Left lung (tissue), 10 donors: ENCODE data around the gene PSAPL1. TPM values are rescaled to one million over a fixed set of nuclear protein-coding genes. Genes with fewer than 3 reads are reported as not detected.
A peak's percentile ranks its signal among the peaks of the same experiment; 100 is the strongest.

Source experiments
- ATAC-seq: fragments of 200-7000 bp; cut with Tn5 transposase; one replicate; pipeline ENCODE4 v1.9.1; 2020; ENCODE audit warnings: moderate library complexity
- DNase-seq, 4 donors: peaks; one replicate each; pipeline ENCODE4 v3.0.0-alpha.2; 2013 to 2020
- H3K27ac ChIP-seq, 2 donors: fragments of 200-600 bp; sonication (generic) in 1 of 2; one replicate each; pipeline versions ENCODE4 v1.5.0 to v1.8.0; 2020 to 2021
- H3K27me3 ChIP-seq, 2 donors: fragments of 200-600 bp; sonication (generic) in 1 of 2; one replicate each; pipeline versions ENCODE4 v1.5.0 to v1.8.0; 2020 to 2021
- H3K36me3 ChIP-seq, 2 donors: fragments of 200-600 bp; sonication (generic) in 1 of 2; one replicate each; pipeline versions ENCODE4 v1.5.0 to v1.8.0; 2020 to 2021
- H3K4me1 ChIP-seq, 2 donors: fragments of 200-600 bp; one replicate each; pipeline ENCODE4 v1.8.0; 2021
- H3K4me3 ChIP-seq, 2 donors: fragments of 200-600 bp; sonication (generic) in 1 of 2; one replicate each; pipeline versions ENCODE4 v1.5.0 to v1.8.0; 2020 to 2021; ENCODE audit warnings: mild to moderate bottlenecking in 1 of 2
- H3K9me3 ChIP-seq, 2 donors: fragments of 200-600 bp; sonication (generic) in 1 of 2; one replicate each; pipeline versions ENCODE4 v1.5.0 to v1.8.0; 2020 to 2021
- intact Hi-C, 2 donors: fragments of 100-400 bp; cut with DNase I; formaldehyde crosslinking; loops; one replicate each; pipeline versions ENCODE4 v1.11.2 to v1.14.2; 2022
- polyA plus RNA-seq, 6 donors: library from polyadenylated mRNA; unstranded; fragments of 120-200 nt; gene quantifications; one replicate each; pipeline ENCODE4 v1.2.1, GENCODE V29; 2013; ENCODE audit not compliant: insufficient read length in 6 of 6
- total RNA-seq, 2 donors: library from RNA; stranded (reverse); fragmentation: NEBNext Ultra II Directional; extraction: Animal tissue kit (Norgen Biotek cat#: 25700); gene quantifications; one replicate each; pipeline ENCODE4 v1.2.1, GENCODE V29; 2021
- TF ChIP-seq, protein P1 (sequence below), 2 donors: fragments of 200-600 bp; sonication (generic) in 1 of 2; IDR thresholded peaks; one replicate each; pipeline versions ENCODE4 v1.5.0 to v1.8.0; 2021; ENCODE audit warnings: antibody characterized with exemption in 2 of 2
- donor health status: DM: no; HTN: yes; CAD: no.
- donor health status: DM: no; HTN: no; CAD: no.

PSAPL1 gene
- total and polyA plus RNA-seq, 8 donors = 0.03 to 0.10 (median 0.06) TPM

GRCh38 chr4:7466904-7467303 lies 32.2 kb upstream of the PSAPL1 start:
- ATAC-seq = no peak

DNA sequence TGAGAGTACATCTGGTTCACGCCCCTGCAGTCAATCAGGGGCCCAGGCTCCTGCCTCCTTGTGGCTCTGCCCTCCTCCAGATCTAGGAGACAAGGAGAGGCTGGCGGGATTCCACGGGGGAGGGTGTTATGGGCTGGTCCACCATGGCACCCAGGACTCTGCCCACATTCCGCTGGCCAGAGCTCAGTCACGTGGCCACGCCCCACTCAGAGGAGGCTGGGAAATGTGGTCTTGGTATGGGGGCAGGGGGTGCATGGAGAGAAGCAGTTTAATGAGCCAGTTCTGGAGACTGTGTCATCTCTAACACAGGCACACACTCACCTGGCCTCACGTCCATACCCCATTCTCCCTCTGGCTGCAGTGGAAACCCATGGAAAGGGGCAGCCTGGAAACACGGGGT lies 31.5 kb upstream of the PSAPL1 start:
- peak in 1 of 4 donors; percentile 49 for DNase-seq
- intact Hi-C loops = no loop called here
- Histone ChIP-seq H3K4me1 (no peaks in the 10 kb centered on the region), H3K36me3 (no peaks in the 10 kb centered on the region), H3K4me3 (no peak overlapping the region), H3K27ac (no peak overlapping the region), H3K9me3 (no peaks in the 10 kb centered on the region), H3K27me3 (peaks cover 0 to 6% of the 10 kb centered on the region in 2 donors)
- ATAC-seq = no peak
- TF ChIP-seq, protein P1, sequence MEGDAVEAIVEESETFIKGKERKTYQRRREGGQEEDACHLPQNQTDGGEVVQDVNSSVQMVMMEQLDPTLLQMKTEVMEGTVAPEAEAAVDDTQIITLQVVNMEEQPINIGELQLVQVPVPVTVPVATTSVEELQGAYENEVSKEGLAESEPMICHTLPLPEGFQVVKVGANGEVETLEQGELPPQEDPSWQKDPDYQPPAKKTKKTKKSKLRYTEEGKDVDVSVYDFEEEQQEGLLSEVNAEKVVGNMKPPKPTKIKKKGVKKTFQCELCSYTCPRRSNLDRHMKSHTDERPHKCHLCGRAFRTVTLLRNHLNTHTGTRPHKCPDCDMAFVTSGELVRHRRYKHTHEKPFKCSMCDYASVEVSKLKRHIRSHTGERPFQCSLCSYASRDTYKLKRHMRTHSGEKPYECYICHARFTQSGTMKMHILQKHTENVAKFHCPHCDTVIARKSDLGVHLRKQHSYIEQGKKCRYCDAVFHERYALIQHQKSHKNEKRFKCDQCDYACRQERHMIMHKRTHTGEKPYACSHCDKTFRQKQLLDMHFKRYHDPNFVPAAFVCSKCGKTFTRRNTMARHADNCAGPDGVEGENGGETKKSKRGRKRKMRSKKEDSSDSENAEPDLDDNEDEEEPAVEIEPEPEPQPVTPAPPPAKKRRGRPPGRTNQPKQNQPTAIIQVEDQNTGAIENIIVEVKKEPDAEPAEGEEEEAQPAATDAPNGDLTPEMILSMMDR (IDR thresholded peaks at IDR 0.05) = no peak

More at GRCh38 chr4:7466904-7467303, 32.2 kb upstream of the PSAPL1 start:
- H3K4me1 ChIP-seq = no peaks in the 10 kb centered on the region
- TF ChIP-seq, protein P1 (IDR thresholded peaks at IDR 0.05) = no peak
- H3K36me3 ChIP-seq = no peaks in the 10 kb centered on the region
- no peaks in the 10 kb centered on the region for H3K9me3 ChIP-seq
- intact Hi-C loops = no loop called here
- H3K27me3 ChIP-seq = peaks cover 0 to 10% of the 10 kb centered on the region in 2 donors
- no peak overlapping the region for H3K27ac ChIP-seq
- no peak overlapping the region for H3K4me3 ChIP-seq
- DNase-seq = no peak

GRCh38 chr4:7465017-7465416 lies 30.3 kb upstream of the PSAPL1 start:
- H3K27me3 ChIP-seq = peaks cover 0 to 10% of the 10 kb centered on the region in 2 donors
- TF ChIP-seq, protein P1 (IDR thresholded peaks at IDR 0.05) = no peak
- peak in 1 of 4 donors; percentile 59 for DNase-seq
- H3K9me3 ChIP-seq = no peaks in the 10 kb centered on the region
- ATAC-seq = no peak
- H3K4me1 ChIP-seq = no peaks in the 10 kb centered on the region
- no peak overlapping the region for H3K4me3 ChIP-seq
- H3K27ac ChIP-seq = no peak overlapping the region
- intact Hi-C loops = no loop called here
- H3K36me3 ChIP-seq = no peaks in the 10 kb centered on the region

- H3K27ac ChIP-seq = no peak overlapping the region
- H3K4me3 ChIP-seq = no peak overlapping the region
- H3K27me3 ChIP-seq = peaks cover 0 to 15% of the 10 kb centered on the region in 2 donors
- H3K36me3 ChIP-seq = no peaks in the 10 kb centered on the region
- H3K4me1 ChIP-seq = no peaks in the 10 kb centered on the region
- no peak for ATAC-seq
- intact Hi-C loops = no loop called here
- TF ChIP-seq, protein P1 (IDR thresholded peaks at IDR 0.05) = no peak
- H3K9me3 ChIP-seq = no peaks in the 10 kb centered on the region
- DNase-seq = peak in 1 of 4 donors; percentile 51
These were observed 29.5 kb upstream of the PSAPL1 start for GRCh38 chr4:7464259-7464655.

DNA sequence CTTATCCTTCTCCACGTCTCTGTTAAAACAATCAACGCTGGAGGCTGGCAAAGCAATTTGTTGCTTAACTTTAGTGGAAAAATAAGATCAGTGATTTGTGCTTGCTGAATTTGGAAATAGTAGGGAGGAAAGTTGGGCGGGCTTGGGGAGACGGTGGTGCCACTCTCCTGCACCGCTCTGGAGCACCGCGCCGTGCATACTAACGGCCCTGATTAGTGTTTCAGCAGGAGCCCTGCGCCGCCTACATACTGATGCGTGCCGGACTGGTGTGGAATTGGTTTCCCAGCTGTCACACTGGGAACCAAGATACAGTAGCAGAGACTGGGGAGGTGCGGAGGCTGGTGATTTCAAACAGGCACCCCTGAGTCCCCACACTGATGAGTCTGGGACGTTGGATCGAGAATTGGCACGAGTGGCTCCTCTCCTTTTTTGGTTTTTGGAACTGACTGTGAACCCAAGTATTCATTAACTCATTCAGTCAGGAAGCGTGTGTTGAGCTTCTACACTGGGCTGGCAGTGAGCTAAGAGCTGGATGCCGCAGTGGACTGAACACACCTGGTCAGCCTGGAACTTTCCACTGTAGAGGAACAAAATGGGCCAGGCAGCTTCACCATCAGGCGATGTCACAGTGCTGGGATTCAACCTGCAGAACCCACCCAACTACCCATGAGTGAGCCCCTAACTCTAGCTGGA lies 29.0 kb upstream of the PSAPL1 start:
- H3K27me3 ChIP-seq = peaks cover 0 to 15% of the 10 kb centered on the region in 2 donors
- no peak overlapping the region for H3K4me3 ChIP-seq
- H3K27ac ChIP-seq = no peak overlapping the region
- no peaks in the 10 kb centered on the region for H3K9me3 ChIP-seq
- no peaks in the 10 kb centered on the region for H3K36me3 ChIP-seq
- peak in 1 of 4 donors; percentile 59 for DNase-seq
- intact Hi-C loops = no loop called here
- TF ChIP-seq, protein P1 (IDR thresholded peaks at IDR 0.05) = no peak
- H3K4me1 ChIP-seq = no peaks in the 10 kb centered on the region
- no peak for ATAC-seq
